Neuronal stem cell (in vitro differentiated cells): ENCODE results near the gene PRCP.

Source experiments
- DNase-seq: peaks from one replicate; pipeline ENCODE4 v3.0.0-alpha.2; 2013; ENCODE audit warnings: low spot score
- H2AFZ ChIP-seq: one replicate; pipeline ENCODE4 v1.6.1; 2013; ENCODE audit warnings: mild to moderate bottlenecking, low read length, inconsistent platforms
- H2AK5ac ChIP-seq: 2 replicates; pipeline ENCODE4 v1.6.1; 2013; ENCODE audit warnings: low read depth, mild to moderate bottlenecking, inconsistent platforms, low read length, moderate library complexity, mixed read lengths
- H2BK120ac ChIP-seq: 2 replicates; pipeline ENCODE4 v1.6.1; 2013; ENCODE audit warnings: low read depth, mild to moderate bottlenecking, inconsistent platforms, low read length, moderate library complexity, mixed read lengths
- H2BK12ac ChIP-seq: one replicate; pipeline ENCODE4 v1.6.1; 2013; ENCODE audit warnings: low read length, inconsistent platforms
- H2BK15ac ChIP-seq: 2 replicates; pipeline ENCODE4 v1.6.1; 2013; ENCODE audit warnings: mild to moderate bottlenecking, low read length, inconsistent platforms, mixed read lengths
- H2BK5ac ChIP-seq: one replicate; pipeline ENCODE4 v1.6.1; 2013; ENCODE audit warnings: inconsistent platforms, mild to moderate bottlenecking, low read length, moderate library complexity
- H3K14ac ChIP-seq: one replicate; pipeline ENCODE4 v1.6.1; 2013; ENCODE audit warnings: low read length, inconsistent platforms
- H3K18ac ChIP-seq: 2 replicates; pipeline ENCODE4 v1.6.1; 2013; ENCODE audit warnings: low read length, inconsistent platforms
- H3K23ac ChIP-seq: 2 replicates; pipeline ENCODE4 v1.6.1; 2013; ENCODE audit warnings: low read depth, mild to moderate bottlenecking, mixed read lengths, low read length, inconsistent platforms; ENCODE audit not compliant: poor library complexity
- H3K27ac ChIP-seq: replicated peaks from 3 replicates; pipeline ENCODE4 v1.5.1; 2013; ENCODE audit warnings: low read length, inconsistent platforms
- H3K27me3 ChIP-seq, 3 experiments: 2 replicates each; pipeline ENCODE4 v1.6.1; 2013; ENCODE audit warnings: low read length in 3 of 3, mild to moderate bottlenecking in 2 of 3, inconsistent platforms in 1 of 3, low read depth in 1 of 3, mixed read lengths in 1 of 3, moderate library complexity in 1 of 3; ENCODE audit not compliant: control insufficient read depth in 3 of 3, insufficient read depth in 3 of 3
- H3K36me3 ChIP-seq, 2 donors: replicated peaks in 1 of 2; 2 replicates each; pipeline ENCODE4 v1.6.1; 2013; ENCODE audit warnings: low read length in 2 of 2; ENCODE audit not compliant: control insufficient read depth in 2 of 2, insufficient read depth in 2 of 2
- H3K4ac ChIP-seq: 2 replicates; pipeline ENCODE4 v1.6.1; 2013; ENCODE audit warnings: inconsistent platforms, mild to moderate bottlenecking, low read length, moderate library complexity
- H3K4me1 ChIP-seq, 2 donors: 1 replicate in 1 of 2; 2 replicates in 1 of 2; pipeline ENCODE4 v1.6.1; 2013; ENCODE audit warnings: low read length in 2 of 2, low read depth in 1 of 2; ENCODE audit not compliant: control insufficient read depth in 2 of 2, insufficient read depth in 1 of 2
- H3K4me2 ChIP-seq: one replicate; pipeline ENCODE4 v1.6.1; 2013; ENCODE audit warnings: mild to moderate bottlenecking, low read length, inconsistent platforms; ENCODE audit not compliant: insufficient read depth, poor library complexity, severe bottlenecking
- H3K4me3 ChIP-seq, 2 donors: 2 replicates each; pipeline ENCODE4 v1.5.1; 2013; ENCODE audit warnings: low read length in 2 of 2, mild to moderate bottlenecking in 2 of 2, inconsistent platforms in 1 of 2, moderate library complexity in 1 of 2
- H3K79me1 ChIP-seq: one replicate; pipeline ENCODE4 v1.6.1; 2013; ENCODE audit warnings: low read depth, mild to moderate bottlenecking, inconsistent platforms, low read length, moderate library complexity
- H3K9ac ChIP-seq: one replicate; pipeline ENCODE4 v1.6.1; 2013; ENCODE audit warnings: mild to moderate bottlenecking, low read depth, low read length, inconsistent platforms; ENCODE audit not compliant: poor library complexity
- H3K9me3 ChIP-seq, 2 donors: replicated peaks in 1 of 2; 2 replicates each; pipeline versions ENCODE3 to v1.6.1; 2013; ENCODE audit warnings: low read length in 2 of 2, mild to moderate bottlenecking in 2 of 2, inconsistent platforms in 1 of 2, low read depth in 1 of 2, mixed read lengths in 1 of 2, moderate library complexity in 1 of 2; ENCODE audit not compliant: control insufficient read depth in 2 of 2, insufficient read depth in 1 of 2
- H4K8ac ChIP-seq: one replicate; pipeline ENCODE4 v1.6.1; 2013; ENCODE audit warnings: low read depth, mild to moderate bottlenecking, inconsistent platforms, low read length, moderate library complexity
- H4K91ac ChIP-seq: one replicate; pipeline ENCODE4 v1.6.1; 2013; ENCODE audit warnings: low read length, low read depth, mild to moderate bottlenecking, inconsistent platforms; ENCODE audit not compliant: poor library complexity
- WGBS, 2 donors: extraction: QIAGEN DNeasy Blood & Tissue Kit; methylation state at CpG; one replicate each; pipeline ENCODE4 v1.1.7; 2013; ENCODE audit warnings: missing lambda C conversion rate in 2 of 2, mixed read lengths in 1 of 2; ENCODE audit not compliant: insufficient read length in 2 of 2, insufficient replicate concordance in 1 of 2; ENCODE audit errors: extremely low coverage in 2 of 2; 5-methylcytosine and 5-hydroxymethylcytosine counted together

The PRCP gene

DNA sequence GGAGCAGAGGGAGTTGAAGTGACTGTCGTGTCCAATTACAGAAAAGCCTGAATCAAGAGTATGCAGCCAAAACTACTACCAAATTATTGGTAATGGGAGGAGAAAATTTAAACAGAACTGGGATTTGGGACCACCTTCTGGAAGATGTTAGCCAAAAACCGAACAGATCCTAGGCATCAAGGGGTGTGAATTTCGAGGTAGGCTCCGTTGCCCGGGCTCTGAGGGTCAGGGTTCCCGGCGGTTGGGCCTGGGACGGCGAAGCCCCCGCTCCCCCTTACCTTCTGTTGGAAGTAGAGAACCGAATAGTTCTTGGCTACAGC is 313 bp downstream of the PRCP start:
- Histone ChIP-seq H3K4me3 (peak overlapping the region; percentile 73 to 83), H3K4ac (no peak overlapping the region), H2BK5ac (no peak overlapping the region), H3K9me3 (no peaks in the 10 kb centered on the region), H3K4me1 (peaks cover 3 to 7% of the 10 kb centered on the region in 2 donors), H3K18ac (peak overlapping the region; percentile 73), H3K36me3 (no peaks in the 10 kb centered on the region), H2BK15ac (no peak overlapping the region), H3K23ac (peak overlapping the region; percentile 38), H4K8ac (no peak overlapping the region), H2BK12ac (no peak overlapping the region), H2AK5ac (no peak overlapping the region), H4K91ac (no peak overlapping the region), H3K79me1 (no peaks in the 10 kb centered on the region), H3K14ac (no peak overlapping the region), H3K27ac (peak overlapping the region; percentile 37), H3K9ac (peak overlapping the region; percentile 87), H3K4me2 (peak overlapping the region; percentile 89), H2AFZ (peak overlapping the region; percentile 98), H3K27me3 (no peaks in the 10 kb centered on the region), H2BK120ac (no peak overlapping the region)
- no CpG with 5 or more reads among the region's 11 CpGs for WGBS, 2 donors
- no peak for DNase-seq

DNA sequence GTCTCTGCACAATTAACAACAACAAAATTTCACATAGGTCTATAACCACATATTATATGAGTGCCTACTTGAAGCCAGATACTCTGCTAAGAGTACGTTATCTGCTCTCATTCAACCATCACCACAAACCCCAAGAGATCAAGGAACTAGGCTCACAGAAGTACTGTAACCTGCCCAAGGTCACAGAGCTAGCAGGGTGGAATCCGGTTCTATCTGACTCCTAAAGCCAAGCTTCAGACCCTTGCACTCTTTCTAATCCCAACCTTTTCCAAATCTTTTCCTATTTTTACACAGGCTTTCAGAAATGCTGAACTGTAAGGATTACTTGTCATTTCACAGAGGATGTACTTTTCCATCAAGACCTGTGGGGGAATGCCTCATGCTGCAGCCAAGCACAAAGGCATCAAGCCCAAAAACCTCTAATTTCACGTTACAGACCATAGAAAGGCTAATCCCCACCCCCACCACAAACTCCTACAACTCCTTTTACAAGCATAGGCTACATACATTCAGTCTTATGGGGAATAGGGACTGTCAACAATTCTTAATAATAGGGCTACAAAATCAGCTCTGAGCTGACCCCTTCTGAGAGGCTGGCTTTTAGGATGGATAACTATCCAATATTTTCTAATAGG is 927 bp downstream of the PRCP start:
- Histone ChIP-seq H2BK120ac (no peak overlapping the region), H3K23ac (no peak overlapping the region), H2BK15ac (no peak overlapping the region), H2AFZ (peak overlapping the region; percentile 98), H2BK12ac (no peak overlapping the region), H3K4me3 (peak overlapping the region in 1 of 2 donors; percentile 73), H3K4me1 (peaks cover 3 to 7% of the 10 kb centered on the region in 2 donors), H2AK5ac (no peak overlapping the region), H3K9me3 (no peaks in the 10 kb centered on the region), H2BK5ac (no peak overlapping the region), H3K4me2 (peak overlapping the region; percentile 89), H4K91ac (no peak overlapping the region), H3K79me1 (no peaks in the 10 kb centered on the region), H4K8ac (no peak overlapping the region), H3K27me3 (no peaks in the 10 kb centered on the region), H3K4ac (no peak overlapping the region), H3K27ac (no peak overlapping the region), H3K18ac (no peak overlapping the region), H3K9ac (no peak overlapping the region), H3K36me3 (no peaks in the 10 kb centered on the region), H3K14ac (no peak overlapping the region)
- no peak for DNase-seq
- WGBS, 2 donors, result no CpG with 5 or more reads among the region's 3 CpGs

DNA sequence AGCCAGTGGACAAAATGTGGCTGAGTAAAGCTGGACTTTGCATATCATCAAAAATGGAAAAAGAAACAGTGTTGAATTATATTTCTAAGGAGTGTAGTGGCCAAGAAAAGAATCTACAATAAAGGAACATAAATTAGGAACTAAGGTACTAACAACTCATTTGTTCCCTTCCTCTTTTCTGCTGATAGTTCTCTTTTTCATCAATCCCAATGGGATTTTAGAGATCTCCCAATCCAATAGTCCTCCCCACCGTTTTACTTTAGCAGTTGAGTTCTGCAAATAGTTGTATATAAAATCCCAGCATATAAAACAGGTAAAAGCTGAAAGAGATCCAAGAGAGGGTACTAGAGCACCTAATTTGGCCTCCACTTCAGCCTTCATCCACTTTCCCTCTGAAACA is 2.0 kb downstream of the PRCP start:
- DNase-seq, result no peak
- Histone ChIP-seq H3K36me3 (no peaks in the 10 kb centered on the region), H3K14ac (no peak overlapping the region), H3K9ac (no peak overlapping the region), H3K4me3 (no peak overlapping the region), H4K8ac (no peak overlapping the region), H2BK12ac (no peak overlapping the region), H2AK5ac (no peak overlapping the region), H3K79me1 (no peaks in the 10 kb centered on the region), H2BK15ac (no peak overlapping the region), H2BK5ac (no peak overlapping the region), H2AFZ (no peak overlapping the region), H3K9me3 (no peaks in the 10 kb centered on the region), H3K23ac (no peak overlapping the region), H3K4me2 (no peak overlapping the region), H2BK120ac (no peak overlapping the region), H3K27ac (no peak overlapping the region), H3K18ac (no peak overlapping the region), H3K27me3 (no peaks in the 10 kb centered on the region), H4K91ac (no peak overlapping the region), H3K4ac (no peak overlapping the region), H3K4me1 (peaks cover 3 to 7% of the 10 kb centered on the region in 2 donors)
- WGBS, 2 donors, result no CpG with 5 or more reads among the region's 1 CpG

DNA sequence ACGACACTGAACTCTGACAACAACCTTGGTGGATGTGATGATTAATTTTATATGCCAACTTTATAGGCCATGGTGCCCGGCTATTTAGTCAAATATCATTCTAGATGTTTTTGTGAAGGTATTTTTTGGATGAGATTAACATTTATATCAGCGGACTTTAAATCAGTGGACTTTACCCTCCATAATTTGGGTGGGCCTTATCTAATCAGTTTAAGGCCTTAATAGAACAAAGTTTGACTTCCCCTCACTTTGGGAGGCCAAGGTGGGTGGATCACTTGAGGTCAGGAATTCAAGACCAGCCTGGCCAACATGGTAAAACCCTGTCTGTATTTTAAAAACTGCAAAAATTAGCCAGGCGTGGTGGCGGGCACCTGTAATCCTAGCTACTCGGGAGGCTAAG is 4.0 kb downstream of the PRCP start:
- H3K4me1 ChIP-seq, result peaks cover 0 to 3% of the 10 kb centered on the region in 2 donors
- no peak overlapping the region for H3K4me3 ChIP-seq
- no peak overlapping the region for H3K27ac ChIP-seq
- H2BK15ac ChIP-seq, result no peak overlapping the region
- H3K4ac ChIP-seq, result no peak overlapping the region
- H3K9me3 ChIP-seq, result no peaks in the 10 kb centered on the region
- no peak overlapping the region for H3K4me2 ChIP-seq
- H2BK120ac ChIP-seq, result no peak overlapping the region
- no peak overlapping the region for H3K14ac ChIP-seq
- no peak overlapping the region for H4K91ac ChIP-seq
- H3K18ac ChIP-seq, result no peak overlapping the region
- no peaks in the 10 kb centered on the region for H3K36me3 ChIP-seq
- no peak overlapping the region for H2AK5ac ChIP-seq
- H3K9ac ChIP-seq, result no peak overlapping the region
- no peak overlapping the region for H4K8ac ChIP-seq
- no peaks in the 10 kb centered on the region for H3K79me1 ChIP-seq
- no peak overlapping the region for H2AFZ ChIP-seq
- no peak overlapping the region for H2BK5ac ChIP-seq
- DNase-seq, result no peak
- WGBS, 2 donors, result no CpG with 5 or more reads among the region's 6 CpGs
- H3K27me3 ChIP-seq, result no peaks in the 10 kb centered on the region
- no peak overlapping the region for H2BK12ac ChIP-seq
- H3K23ac ChIP-seq, result no peak overlapping the region
